Urothelium cell line (cell line): ENCODE results near the gene HMGN4.
A peak's percentile ranks its signal among the peaks of the same experiment; 100 is the strongest.
"Not testable (repeated sequence)": the region's sequence is repeated elsewhere in the genome, so short reads cannot be mapped to it uniquely, and the experiment has no call there.

Source experiments
- DNase-seq: peaks from one replicate; pipeline ENCODE4 v3.0.0; 2011; ENCODE audit warnings: low spot score, mixed read lengths
- FAIRE-seq: peaks from 2 replicates; lab custom pipeline; 2011; peaks lifted over from hg19 to GRCh38; lab: Jason Lieb, UNC

Gene HMGN4

GRCh38 chr6:26537846-26538571 is at the start of gene HMGN4:
HMGN4 (plus strand) TSS chr6:26538366; CDS start chr6:26545207, 6,841 bp downstream.
- DNase-seq = peak; percentile 84
- no peak for FAIRE-seq

- no peak for FAIRE-seq
Observed at GRCh38 chr6:26489996-26490964, 47.9 kb upstream of the HMGN4 start.

GRCh38 chr6:26491604-26492003 is 46.6 kb upstream of the HMGN4 start:
- no peak for FAIRE-seq
- DNase-seq = no peak

More at GRCh38 chr6:26489996-26490964, 47.9 kb upstream of the HMGN4 start:
- DNase-seq = no peak

GRCh38 chr6:26493258-26493657 is 44.9 kb upstream of the HMGN4 start:
- FAIRE-seq = no peak
- no peak for DNase-seq

GRCh38 chr6:26494117-26494516 is 44.0 kb upstream of the HMGN4 start:
- DNase-seq = no peak
- no peak for FAIRE-seq

- DNase-seq (no peak), FAIRE-seq (no peak)
Observed at GRCh38 chr6:26495281-26495680, 42.9 kb upstream of the HMGN4 start.

- no peak for DNase-seq
Observed at GRCh38 chr6:26497610-26498009, 40.6 kb upstream of the HMGN4 start.

GRCh38 chr6:26500102-26500501 is 38.1 kb upstream of the HMGN4 start, which contains the start of gene BTN1A1:
BTN1A1 (plus strand) TSS chr6:26500303; CDS start chr6:26501287, 984 bp downstream.
- no peak for DNase-seq
- no peak for FAIRE-seq

More at GRCh38 chr6:26497610-26498009, 40.6 kb upstream of the HMGN4 start:
- no peak for FAIRE-seq

GRCh38 chr6:26501482-26501986 is 36.6 kb upstream of the HMGN4 start:
- FAIRE-seq (no peak), DNase-seq (no peak)

GRCh38 chr6:26502165-26502564 is 36.0 kb upstream of the HMGN4 start:
- FAIRE-seq (no peak), DNase-seq (no peak)

GRCh38 chr6:26502626-26503025 is 35.5 kb upstream of the HMGN4 start:
- FAIRE-seq (no peak), DNase-seq (no peak)

- no peak for FAIRE-seq
Observed at GRCh38 chr6:26507658-26508057, 30.5 kb upstream of the HMGN4 start.

GRCh38 chr6:26511033-26511432 is 27.1 kb upstream of the HMGN4 start:
- not testable (repeated sequence) for FAIRE-seq, DNase-seq

More at GRCh38 chr6:26507658-26508057, 30.5 kb upstream of the HMGN4 start:
- no peak for DNase-seq

GRCh38 chr6:26514984-26515383 is 23.2 kb upstream of the HMGN4 start:
- FAIRE-seq (no peak), DNase-seq (no peak)

GRCh38 chr6:26516481-26517427 is 21.4 kb upstream of the HMGN4 start:
- DNase-seq (no peak), FAIRE-seq (no peak)

GRCh38 chr6:26519359-26519758 is 18.8 kb upstream of the HMGN4 start:
- FAIRE-seq (no peak), DNase-seq (no peak)

GRCh38 chr6:26520237-26520849 is 17.8 kb upstream of the HMGN4 start:
- FAIRE-seq = no peak

GRCh38 chr6:26520850-26521599 is 17.1 kb upstream of the HMGN4 start:
- peak; percentile 92 for DNase-seq
- FAIRE-seq = no peak

More at GRCh38 chr6:26520237-26520849, 17.8 kb upstream of the HMGN4 start:
- no peak for DNase-seq
